ENCODE data around the gene KCNC4. TPM values are rescaled to one million over a fixed set of nuclear protein-coding genes. Genes with fewer than 3 reads are reported as not detected.

The KCNC4 gene
- total RNA-seq, 1 experiment from 2014 or later: 8.9 TPM

GRCh38 chr1:110208916-110209645, 1.0 kb upstream of the KCNC4 start:
- no peaks in the 10 kb centered on the region for H3K79me2 ChIP-seq (ENCODE audit: insufficient read depth, low read length)
- H3K14ac ChIP-seq (ENCODE audit: insufficient read depth, low read length): no peak overlapping the region
- no peak overlapping the region for H3K27ac ChIP-seq (ENCODE audit: insufficient read length, low read depth, low read length)
- no peak overlapping the region for H3K23ac ChIP-seq (ENCODE audit: insufficient read length, low read depth, low read length)
- H3T11ph ChIP-seq (ENCODE audit: low read length): no peak overlapping the region
- WGBS (ENCODE audit: extremely low coverage, insufficient read length, low lambda C conversion rate): no CpG with 5 or more reads among the region's 7 CpGs
- H3K4me2 ChIP-seq (ENCODE audit: insufficient read depth, insufficient read length, low read length): peak overlapping the region; percentile 67
- peaks cover 9% of the 10 kb centered on the region; the same call in 1 of the 2 replicates for H3K27me3 ChIP-seq (ENCODE audit: insufficient read depth, low read length)
- no peaks in the 10 kb centered on the region for H3K9me3 ChIP-seq (ENCODE audit: control insufficient read depth, low read depth, low read length)
- no peak overlapping the region for H2AFZ ChIP-seq (ENCODE audit: low read length)
- no peak overlapping the region for H4K5ac ChIP-seq (ENCODE audit: insufficient read length, low read depth, low read length)
- Mint-ChIP-seq H3K27ac (peak overlapping the region; percentile 7 to 80 (median 78); a peak in 4 of 7 replicates), H3K27me3 (ENCODE audit: low read depth) (peaks cover 43% of the 10 kb centered on the region), H3K36me3 (ENCODE audit: insufficient read depth in 1 of 3, low read depth in 3 of 3) (peaks cover 0 to 2% (median 0%) of the 10 kb centered on the region in 3 experiments; a peak in 2 of 7 replicates), H3K9me3 (no peaks in the 10 kb centered on the region; a peak in 2 of 5 replicates), H3K4me1 (peaks cover 29 to 42% of the 10 kb centered on the region in 2 experiments), H3K4me3 (peak overlapping the region; percentile 79 to 93)
- H2BK5ac ChIP-seq (ENCODE audit: insufficient read length, low read length): no peak overlapping the region
- TF ChIP-seq CTCF (conservative IDR thresholded peaks at IDR 0.05): no peak
- H2BK20ac ChIP-seq (ENCODE audit: low read depth, low read length, poor library complexity, severe bottlenecking): no peak overlapping the region
- no peak overlapping the region for H3K9ac ChIP-seq (ENCODE audit: extremely low read depth, insufficient read length, low read length)
- H2BK12ac ChIP-seq (ENCODE audit: insufficient read length, low read depth, low read length): no peak overlapping the region
- no peak for DNase-seq
- no peak overlapping the region for H4K91ac ChIP-seq (ENCODE audit: insufficient read length, low read depth, low read length)
- H4K8ac ChIP-seq (replicated peaks; ENCODE audit: insufficient read length, low read depth, low read length): no peak overlapping the region
- no peak overlapping the region for H3K18ac ChIP-seq (ENCODE audit: insufficient read length, low read depth, low read length)
- no peak overlapping the region for H2AK5ac ChIP-seq (ENCODE audit: insufficient read length, low read length)
- no peak overlapping the region for H2BK15ac ChIP-seq (ENCODE audit: low read depth, low read length)
- H4K20me1 ChIP-seq (ENCODE audit: control insufficient read depth, insufficient read depth, insufficient read length): no peaks in the 10 kb centered on the region
- no peak overlapping the region for H3K56ac ChIP-seq (ENCODE audit: insufficient read length, low read depth, low read length)
- H3K79me1 ChIP-seq (ENCODE audit: insufficient read depth, low read depth, low read length, poor library complexity, severe bottlenecking): no peaks in the 10 kb centered on the region
- H2BK120ac ChIP-seq (ENCODE audit: low read depth, low read length, poor library complexity, severe bottlenecking): no peak overlapping the region
- H3K4me1 ChIP-seq (ENCODE audit: insufficient read depth, low read length): peaks cover 3% of the 10 kb centered on the region; the same call in 1 of the 2 replicates
- H3K4ac ChIP-seq (ENCODE audit: low read depth, low read length): no peak overlapping the region
- H3K23me2 ChIP-seq (ENCODE audit: insufficient read length, low read depth, low read length, poor library complexity, severe bottlenecking): peaks cover 19% of the 10 kb centered on the region

Data from H9 (cell line).